GM12891 (cell line): ENCODE results near the gene DPP4.

Experiments used
- POLR2A ChIP-seq: IDR thresholded peaks from 2 replicates; pipeline ENCODE4 v1.6.1; 2011; ENCODE audit warnings: low read depth, low read length, control low read depth
- POLR2AphosphoS5 ChIP-seq: IDR thresholded peaks from 2 replicates; pipeline ENCODE4 v1.6.1; 2011; ENCODE audit warnings: low read depth, low read length, control low read depth
- TAF1 ChIP-seq: IDR thresholded peaks from 2 replicates; pipeline ENCODE4 v1.6.1; 2011; ENCODE audit warnings: low read depth, low read length, control low read depth

- no peak for TF ChIP-seq POLR2AphosphoS5
- TF ChIP-seq POLR2A = no peak
- TF ChIP-seq TAF1 = no peak
Observed at GRCh38 chr2:161983866-161984265, 90.1 kb downstream of the DPP4 start.
